ENCODE data around the gene GPR32. TPM values are rescaled to one million over a fixed set of nuclear protein-coding genes. Genes with fewer than 3 reads are reported as not detected.
"Not testable (repeated sequence)": the region's sequence is repeated elsewhere in the genome, so short reads cannot be mapped to it uniquely, and the experiment has no call there.

The GPR32 gene
- total and polyA plus RNA-seq, 7 donors = not detected

DNA sequence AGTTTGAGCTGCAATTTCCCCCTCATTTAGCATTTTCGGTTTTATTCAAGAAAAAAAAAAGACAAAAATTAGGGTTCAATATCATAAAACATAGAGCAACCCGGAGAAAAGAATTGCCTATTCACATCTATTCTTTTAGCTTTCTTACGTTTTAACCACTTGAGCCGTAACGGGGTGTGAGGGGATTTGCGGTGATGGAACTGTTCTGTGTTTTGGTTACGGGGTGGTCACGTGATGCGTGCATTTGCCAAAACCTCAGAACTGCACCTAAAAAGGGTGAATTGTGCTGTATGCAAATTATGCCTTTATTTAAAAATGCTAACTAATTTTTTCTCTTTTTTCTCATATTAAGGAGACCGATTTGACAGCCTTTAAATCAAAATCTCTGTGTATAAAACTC, 25.0 kb upstream of the GPR32 start:
- ATAC-seq (no peak), DNase-seq (no peak)
- H3K36me3 ChIP-seq (ENCODE audit: insufficient read depth in 1 of 2, low read depth in 1 of 2) = no peaks in the 10 kb centered on the region
- 66 to 71% (median 68%) methylated on average over 10 of the region's 10 CpGs for WGBS, 3 donors
- intact Hi-C loops (cut with DNase I) = no loop called here
- H3K9me3 ChIP-seq = no peaks in the 10 kb centered on the region
- no peak overlapping the region for H3K4me3 ChIP-seq
- H3K4me1 ChIP-seq = no peaks in the 10 kb centered on the region
- peaks cover 0 to 7% (median 7%) of the 10 kb centered on the region in 3 donors for H3K27me3 ChIP-seq (ENCODE audit: insufficient read depth in 3 of 3, low read length in 2 of 3)
- TF ChIP-seq, protein P1, sequence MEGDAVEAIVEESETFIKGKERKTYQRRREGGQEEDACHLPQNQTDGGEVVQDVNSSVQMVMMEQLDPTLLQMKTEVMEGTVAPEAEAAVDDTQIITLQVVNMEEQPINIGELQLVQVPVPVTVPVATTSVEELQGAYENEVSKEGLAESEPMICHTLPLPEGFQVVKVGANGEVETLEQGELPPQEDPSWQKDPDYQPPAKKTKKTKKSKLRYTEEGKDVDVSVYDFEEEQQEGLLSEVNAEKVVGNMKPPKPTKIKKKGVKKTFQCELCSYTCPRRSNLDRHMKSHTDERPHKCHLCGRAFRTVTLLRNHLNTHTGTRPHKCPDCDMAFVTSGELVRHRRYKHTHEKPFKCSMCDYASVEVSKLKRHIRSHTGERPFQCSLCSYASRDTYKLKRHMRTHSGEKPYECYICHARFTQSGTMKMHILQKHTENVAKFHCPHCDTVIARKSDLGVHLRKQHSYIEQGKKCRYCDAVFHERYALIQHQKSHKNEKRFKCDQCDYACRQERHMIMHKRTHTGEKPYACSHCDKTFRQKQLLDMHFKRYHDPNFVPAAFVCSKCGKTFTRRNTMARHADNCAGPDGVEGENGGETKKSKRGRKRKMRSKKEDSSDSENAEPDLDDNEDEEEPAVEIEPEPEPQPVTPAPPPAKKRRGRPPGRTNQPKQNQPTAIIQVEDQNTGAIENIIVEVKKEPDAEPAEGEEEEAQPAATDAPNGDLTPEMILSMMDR (IDR thresholded peaks at IDR 0.05) = no peak
- no peak overlapping the region for H3K27ac ChIP-seq

DNA sequence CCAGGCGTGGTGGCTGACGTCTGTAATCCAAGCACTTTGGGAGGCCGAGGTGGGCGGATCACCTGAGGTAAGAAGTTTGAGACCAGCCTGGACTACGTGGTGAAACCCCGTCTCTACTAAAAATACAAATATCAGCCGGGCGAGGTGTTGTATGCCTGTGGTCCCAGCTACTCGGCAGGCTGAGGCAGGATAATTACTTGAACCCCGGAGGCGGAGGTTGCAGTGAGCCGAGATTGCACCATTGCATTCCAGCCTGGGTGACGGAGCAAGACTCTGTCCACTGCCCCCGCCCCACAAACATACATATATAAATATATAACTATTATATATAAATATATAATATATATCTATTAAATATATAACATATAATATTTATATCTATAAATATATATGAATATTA, 23.1 kb upstream of the GPR32 start:
- H3K27ac ChIP-seq; ATAC-seq; H3K4me1 ChIP-seq; H3K36me3 ChIP-seq (ENCODE audit: insufficient read depth in 1 of 2, low read depth in 1 of 2); intact Hi-C loops (cut with DNase I); DNase-seq; H3K4me3 ChIP-seq; H3K27me3 ChIP-seq (ENCODE audit: insufficient read depth in 3 of 3, low read length in 2 of 3); H3K9me3 ChIP-seq: not testable (repeated sequence)
- WGBS, 3 donors = 78 to 86% (median 79%) methylated on average over 14 of the region's 14 CpGs

DNA sequence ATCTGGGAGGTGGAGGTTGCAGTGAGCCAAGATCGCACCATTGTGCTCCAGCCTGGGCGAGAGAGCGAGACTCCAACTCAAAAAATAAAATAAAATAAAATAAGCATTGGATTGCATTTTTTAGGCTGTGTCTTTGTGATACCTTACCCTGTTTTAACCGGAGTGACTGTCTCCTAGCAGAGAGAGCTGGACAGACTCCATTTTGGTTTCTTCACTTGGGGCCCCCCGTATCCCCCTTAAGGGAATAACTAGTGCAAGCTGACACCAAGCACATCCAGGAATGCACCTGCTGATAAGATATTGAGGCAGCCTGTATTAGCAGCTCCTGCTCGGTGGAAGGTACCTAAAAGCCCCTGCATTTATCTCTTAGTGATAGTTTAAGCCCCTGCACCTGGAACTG, 20.8 kb upstream of the GPR32 start:
- Histone ChIP-seq H3K27me3 (ENCODE audit: insufficient read depth in 3 of 3, low read length in 2 of 3) (peaks cover 0 to 3% (median 0%) of the 10 kb centered on the region in 3 donors), H3K4me1 (no peaks in the 10 kb centered on the region)

DNA sequence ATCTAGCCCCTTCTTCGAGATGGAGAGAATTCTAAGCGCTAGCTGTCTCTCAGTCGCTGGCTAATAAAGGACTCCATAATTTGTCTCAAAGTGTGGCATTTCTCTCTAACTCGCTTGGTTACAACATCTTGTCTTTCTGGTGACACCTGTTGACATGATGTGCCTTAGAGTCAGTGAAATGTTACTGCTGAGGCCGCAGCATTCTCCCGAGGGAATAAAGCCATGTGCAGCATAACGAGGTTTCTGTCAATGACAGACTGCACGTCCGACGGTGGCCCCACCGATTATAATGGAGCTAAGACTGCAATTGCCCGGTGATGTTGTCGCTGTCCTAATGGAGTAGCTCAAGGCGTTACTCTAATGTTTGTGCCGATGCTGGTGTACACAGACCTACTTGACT, 20.3 kb upstream of the GPR32 start:
- Histone ChIP-seq H3K4me3 (no peak overlapping the region), H3K9me3 (no peaks in the 10 kb centered on the region), H3K27me3 (ENCODE audit: insufficient read depth in 3 of 3, low read length in 2 of 3) (peaks cover 0 to 3% (median 0%) of the 10 kb centered on the region in 3 donors), H3K4me1 (no peaks in the 10 kb centered on the region), H3K27ac (no peak overlapping the region), H3K36me3 (ENCODE audit: insufficient read depth in 1 of 2, low read depth in 1 of 2) (no peaks in the 10 kb centered on the region)
- no peak for ATAC-seq
- TF ChIP-seq, protein P1 (IDR thresholded peaks at IDR 0.05) = no peak
- 46 to 53% (median 47%) methylated on average over 15 of the region's 15 CpGs for WGBS, 3 donors
- DNase-seq = no peak
- intact Hi-C loops (cut with DNase I) = no loop called here

More for the DNA sequence above, 20.8 kb upstream of the GPR32 start:
- no peaks in the 10 kb centered on the region for H3K9me3 ChIP-seq
- H3K4me3 ChIP-seq = no peak overlapping the region
- ATAC-seq (no peak), DNase-seq (no peak)
- H3K27ac ChIP-seq = no peak overlapping the region
- WGBS, 3 donors = 61 to 63% (median 61%) methylated on average over 6 of the region's 6 CpGs
- TF ChIP-seq, protein P1 (IDR thresholded peaks at IDR 0.05) = no peak
- intact Hi-C loops (cut with DNase I) = no loop called here
- H3K36me3 ChIP-seq (ENCODE audit: insufficient read depth in 1 of 2, low read depth in 1 of 2) = no peaks in the 10 kb centered on the region

DNA sequence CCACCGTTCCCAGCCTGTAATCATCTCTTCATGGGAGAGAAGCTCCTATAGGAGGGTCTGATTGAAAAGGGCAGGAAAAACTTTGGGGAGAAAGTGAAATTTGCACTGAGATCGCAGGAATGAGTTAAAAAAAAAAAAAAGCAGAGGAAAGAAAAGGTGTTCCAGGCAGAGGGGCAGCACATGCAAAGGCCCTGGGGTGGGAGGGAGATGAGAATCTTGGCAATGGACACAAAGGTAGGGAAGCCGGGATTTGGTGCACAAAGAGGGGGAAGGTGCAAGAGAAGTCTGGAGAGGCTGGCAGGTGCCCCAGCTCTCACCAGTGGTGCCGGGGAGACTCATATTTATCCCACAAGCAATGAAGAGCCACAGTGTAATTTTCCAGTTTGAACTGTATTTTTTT, 16.4 kb upstream of the GPR32 start:
- DNase-seq (no peak), ATAC-seq (no peak)
- Histone ChIP-seq H3K36me3 (ENCODE audit: insufficient read depth in 1 of 2, low read depth in 1 of 2) (no peaks in the 10 kb centered on the region), H3K9me3 (no peaks in the 10 kb centered on the region), H3K27ac (no peak overlapping the region), H3K27me3 (ENCODE audit: insufficient read depth in 3 of 3, low read length in 2 of 3) (no peaks in the 10 kb centered on the region), H3K4me3 (no peak overlapping the region), H3K4me1 (no peaks in the 10 kb centered on the region)
- 71 to 90% (median 74%) methylated on average over 4 of the region's 4 CpGs for WGBS, 3 donors
- intact Hi-C loops (cut with DNase I) = no loop called here
- TF ChIP-seq, protein P1 (IDR thresholded peaks at IDR 0.05) = no peak

DNA sequence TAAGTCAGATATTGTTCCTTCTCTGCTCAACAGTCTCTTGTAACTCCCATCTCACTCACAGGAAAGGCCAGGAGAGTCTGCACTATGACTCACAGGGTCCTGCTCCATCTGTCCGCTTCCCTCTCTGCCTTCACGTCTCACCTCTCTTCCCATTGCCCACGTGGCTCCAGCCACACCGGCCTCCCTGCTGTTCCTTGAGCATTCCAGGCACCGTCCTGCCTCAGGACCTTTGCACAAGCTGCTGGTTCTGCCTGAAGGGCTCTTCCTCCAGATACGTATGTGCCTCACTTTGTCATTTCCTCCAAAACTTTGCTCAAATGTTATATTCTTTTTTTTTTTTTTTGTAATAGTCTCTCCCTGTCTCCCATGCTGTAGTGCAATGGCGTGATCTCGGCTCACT, 14.0 kb upstream of the GPR32 start:
- H3K27me3 ChIP-seq (ENCODE audit: insufficient read depth in 3 of 3, low read length in 2 of 3); intact Hi-C loops (cut with DNase I); H3K36me3 ChIP-seq (ENCODE audit: insufficient read depth in 1 of 2, low read depth in 1 of 2); H3K4me1 ChIP-seq; ATAC-seq; H3K4me3 ChIP-seq; H3K27ac ChIP-seq; H3K9me3 ChIP-seq; DNase-seq: not testable (repeated sequence)
- 60 to 69% (median 63%) methylated on average over 8 of the region's 8 CpGs for WGBS, 3 donors

DNA sequence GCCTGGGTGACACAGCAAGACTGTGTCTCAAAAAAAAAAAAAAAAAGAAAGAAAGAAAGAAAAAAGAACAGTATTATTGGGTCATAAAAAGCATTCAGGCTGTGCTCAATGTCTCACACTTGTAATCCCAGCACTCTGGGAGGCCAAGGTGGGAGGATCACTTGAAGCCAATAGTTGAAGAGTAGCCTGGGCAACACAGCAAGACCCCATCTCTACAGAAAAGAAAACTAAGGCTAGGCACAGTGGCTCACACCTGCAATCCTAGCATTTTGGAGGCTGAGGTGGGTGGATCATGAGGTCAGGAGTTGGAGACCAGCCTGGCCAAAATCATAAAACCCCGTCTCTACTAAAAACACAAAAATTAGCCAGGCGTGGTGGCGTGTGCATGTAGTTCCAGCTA, 12.6 kb upstream of the GPR32 start:
- DNase-seq; H3K9me3 ChIP-seq; H3K36me3 ChIP-seq (ENCODE audit: insufficient read depth in 1 of 2, low read depth in 1 of 2); H3K27ac ChIP-seq; H3K4me1 ChIP-seq; ATAC-seq; intact Hi-C loops (cut with DNase I); H3K27me3 ChIP-seq (ENCODE audit: insufficient read depth in 3 of 3, low read length in 2 of 3); H3K4me3 ChIP-seq: not testable (repeated sequence)
- 80 to 92% (median 89%) methylated on average over 3 of the region's 3 CpGs for WGBS, 3 donors

DNA sequence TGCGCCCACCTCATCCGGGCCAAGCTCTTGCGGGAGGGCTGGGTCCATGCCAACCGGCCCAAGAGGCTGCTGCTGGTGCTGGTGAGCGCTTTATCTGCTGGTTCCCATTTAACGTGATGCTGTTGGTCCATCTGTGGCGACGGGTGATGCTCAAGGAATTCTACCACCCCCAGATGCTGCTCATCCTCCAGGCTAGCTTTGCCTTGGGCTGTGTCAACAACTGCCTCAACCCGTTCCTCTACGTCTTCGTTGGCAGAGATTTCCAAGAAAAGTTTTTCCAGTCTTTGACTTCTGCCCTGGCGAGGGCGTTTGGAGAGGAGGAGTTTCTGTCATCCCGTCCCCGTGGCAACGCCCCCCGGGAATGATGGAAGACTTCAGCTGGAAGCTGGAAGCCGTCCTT, 11.2 kb upstream of the GPR32 start:
- DNase-seq; H3K27ac ChIP-seq; intact Hi-C loops (cut with DNase I); H3K4me3 ChIP-seq; H3K4me1 ChIP-seq; H3K36me3 ChIP-seq (ENCODE audit: insufficient read depth in 1 of 2, low read depth in 1 of 2); H3K9me3 ChIP-seq; ATAC-seq; H3K27me3 ChIP-seq (ENCODE audit: insufficient read depth in 3 of 3, low read length in 2 of 3): not testable (repeated sequence)
- WGBS, 3 donors = 71 to 82% (median 76%) methylated on average over 11 to 18 of the region's 18 CpGs

Measured in psoas muscle (tissue), 8 donors.